ENCODE results near the gene SOS1.

DNA sequence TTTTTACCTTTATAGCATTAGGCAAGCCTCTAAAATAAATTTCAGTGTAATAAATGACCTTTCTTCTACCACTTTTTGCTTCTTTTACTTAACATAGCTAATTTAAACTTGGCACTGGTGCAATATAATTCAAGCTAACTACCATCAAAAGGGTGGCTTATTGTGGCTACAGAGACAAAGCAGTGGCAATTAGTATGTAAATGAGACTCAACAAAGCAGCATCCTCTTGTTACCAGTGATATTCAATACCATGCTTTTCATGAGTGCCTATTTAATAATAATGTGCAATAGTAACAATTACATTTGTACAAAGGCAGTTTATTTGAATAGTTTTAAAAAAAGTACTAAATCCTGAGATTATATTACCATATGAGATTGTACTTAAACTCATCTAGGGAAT, 93.4 kb downstream of the SOS1 start:
- TF ChIP-seq SP1 (CRISPR knock-in tag; conservative IDR thresholded peaks at IDR 0.05) (no peak), ESRRA (CRISPR knock-in tag; IDR thresholded peaks at IDR 0.05; ENCODE audit: borderline replicate concordance) (no peak), JAZF1 (CRISPR knock-in tag; IDR thresholded peaks at IDR 0.05) (no peak), SMAD3 (CRISPR knock-in tag; IDR thresholded peaks at IDR 0.05; ENCODE audit: borderline replicate concordance) (no peak), ELF4 (CRISPR knock-in tag; IDR thresholded peaks at IDR 0.05; ENCODE audit: low read depth) (no peak), TEAD4 (CRISPR knock-in tag; IDR thresholded peaks at IDR 0.05) (no peak)
- TF ChIP-seq, protein P1, sequence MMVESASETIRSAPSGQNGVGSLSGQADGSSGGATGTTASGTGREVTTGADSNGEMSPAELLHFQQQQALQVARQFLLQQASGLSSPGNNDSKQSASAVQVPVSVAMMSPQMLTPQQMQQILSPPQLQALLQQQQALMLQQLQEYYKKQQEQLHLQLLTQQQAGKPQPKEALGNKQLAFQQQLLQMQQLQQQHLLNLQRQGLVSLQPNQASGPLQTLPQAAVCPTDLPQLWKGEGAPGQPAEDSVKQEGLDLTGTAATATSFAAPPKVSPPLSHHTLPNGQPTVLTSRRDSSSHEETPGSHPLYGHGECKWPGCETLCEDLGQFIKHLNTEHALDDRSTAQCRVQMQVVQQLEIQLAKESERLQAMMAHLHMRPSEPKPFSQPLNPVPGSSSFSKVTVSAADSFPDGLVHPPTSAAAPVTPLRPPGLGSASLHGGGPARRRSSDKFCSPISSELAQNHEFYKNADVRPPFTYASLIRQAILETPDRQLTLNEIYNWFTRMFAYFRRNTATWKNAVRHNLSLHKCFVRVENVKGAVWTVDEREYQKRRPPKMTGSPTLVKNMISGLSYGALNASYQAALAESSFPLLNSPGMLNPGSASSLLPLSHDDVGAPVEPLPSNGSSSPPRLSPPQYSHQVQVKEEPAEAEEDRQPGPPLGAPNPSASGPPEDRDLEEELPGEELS (CRISPR knock-in tag; IDR thresholded peaks at IDR 0.05) = no peak
- TF ChIP-seq, protein P2, sequence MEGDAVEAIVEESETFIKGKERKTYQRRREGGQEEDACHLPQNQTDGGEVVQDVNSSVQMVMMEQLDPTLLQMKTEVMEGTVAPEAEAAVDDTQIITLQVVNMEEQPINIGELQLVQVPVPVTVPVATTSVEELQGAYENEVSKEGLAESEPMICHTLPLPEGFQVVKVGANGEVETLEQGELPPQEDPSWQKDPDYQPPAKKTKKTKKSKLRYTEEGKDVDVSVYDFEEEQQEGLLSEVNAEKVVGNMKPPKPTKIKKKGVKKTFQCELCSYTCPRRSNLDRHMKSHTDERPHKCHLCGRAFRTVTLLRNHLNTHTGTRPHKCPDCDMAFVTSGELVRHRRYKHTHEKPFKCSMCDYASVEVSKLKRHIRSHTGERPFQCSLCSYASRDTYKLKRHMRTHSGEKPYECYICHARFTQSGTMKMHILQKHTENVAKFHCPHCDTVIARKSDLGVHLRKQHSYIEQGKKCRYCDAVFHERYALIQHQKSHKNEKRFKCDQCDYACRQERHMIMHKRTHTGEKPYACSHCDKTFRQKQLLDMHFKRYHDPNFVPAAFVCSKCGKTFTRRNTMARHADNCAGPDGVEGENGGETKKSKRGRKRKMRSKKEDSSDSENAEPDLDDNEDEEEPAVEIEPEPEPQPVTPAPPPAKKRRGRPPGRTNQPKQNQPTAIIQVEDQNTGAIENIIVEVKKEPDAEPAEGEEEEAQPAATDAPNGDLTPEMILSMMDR (IDR thresholded peaks at IDR 0.05) = no peak
- TF ChIP-seq, protein P3, sequence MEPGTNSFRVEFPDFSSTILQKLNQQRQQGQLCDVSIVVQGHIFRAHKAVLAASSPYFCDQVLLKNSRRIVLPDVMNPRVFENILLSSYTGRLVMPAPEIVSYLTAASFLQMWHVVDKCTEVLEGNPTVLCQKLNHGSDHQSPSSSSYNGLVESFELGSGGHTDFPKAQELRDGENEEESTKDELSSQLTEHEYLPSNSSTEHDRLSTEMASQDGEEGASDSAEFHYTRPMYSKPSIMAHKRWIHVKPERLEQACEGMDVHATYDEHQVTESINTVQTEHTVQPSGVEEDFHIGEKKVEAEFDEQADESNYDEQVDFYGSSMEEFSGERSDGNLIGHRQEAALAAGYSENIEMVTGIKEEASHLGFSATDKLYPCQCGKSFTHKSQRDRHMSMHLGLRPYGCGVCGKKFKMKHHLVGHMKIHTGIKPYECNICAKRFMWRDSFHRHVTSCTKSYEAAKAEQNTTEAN (CRISPR knock-in tag; IDR thresholded peaks at IDR 0.05) = no peak
- TF ChIP-seq, protein P4, sequence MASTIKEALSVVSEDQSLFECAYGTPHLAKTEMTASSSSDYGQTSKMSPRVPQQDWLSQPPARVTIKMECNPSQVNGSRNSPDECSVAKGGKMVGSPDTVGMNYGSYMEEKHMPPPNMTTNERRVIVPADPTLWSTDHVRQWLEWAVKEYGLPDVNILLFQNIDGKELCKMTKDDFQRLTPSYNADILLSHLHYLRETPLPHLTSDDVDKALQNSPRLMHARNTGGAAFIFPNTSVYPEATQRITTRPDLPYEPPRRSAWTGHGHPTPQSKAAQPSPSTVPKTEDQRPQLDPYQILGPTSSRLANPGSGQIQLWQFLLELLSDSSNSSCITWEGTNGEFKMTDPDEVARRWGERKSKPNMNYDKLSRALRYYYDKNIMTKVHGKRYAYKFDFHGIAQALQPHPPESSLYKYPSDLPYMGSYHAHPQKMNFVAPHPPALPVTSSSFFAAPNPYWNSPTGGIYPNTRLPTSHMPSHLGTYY (CRISPR knock-in tag; IDR thresholded peaks at IDR 0.05) = no peak
- TF ChIP-seq, protein P5, sequence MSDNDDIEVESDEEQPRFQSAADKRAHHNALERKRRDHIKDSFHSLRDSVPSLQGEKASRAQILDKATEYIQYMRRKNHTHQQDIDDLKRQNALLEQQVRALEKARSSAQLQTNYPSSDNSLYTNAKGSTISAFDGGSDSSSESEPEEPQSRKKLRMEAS (CRISPR knock-in tag; IDR thresholded peaks at IDR 0.05) = no peak
- TF ChIP-seq, protein P6, sequence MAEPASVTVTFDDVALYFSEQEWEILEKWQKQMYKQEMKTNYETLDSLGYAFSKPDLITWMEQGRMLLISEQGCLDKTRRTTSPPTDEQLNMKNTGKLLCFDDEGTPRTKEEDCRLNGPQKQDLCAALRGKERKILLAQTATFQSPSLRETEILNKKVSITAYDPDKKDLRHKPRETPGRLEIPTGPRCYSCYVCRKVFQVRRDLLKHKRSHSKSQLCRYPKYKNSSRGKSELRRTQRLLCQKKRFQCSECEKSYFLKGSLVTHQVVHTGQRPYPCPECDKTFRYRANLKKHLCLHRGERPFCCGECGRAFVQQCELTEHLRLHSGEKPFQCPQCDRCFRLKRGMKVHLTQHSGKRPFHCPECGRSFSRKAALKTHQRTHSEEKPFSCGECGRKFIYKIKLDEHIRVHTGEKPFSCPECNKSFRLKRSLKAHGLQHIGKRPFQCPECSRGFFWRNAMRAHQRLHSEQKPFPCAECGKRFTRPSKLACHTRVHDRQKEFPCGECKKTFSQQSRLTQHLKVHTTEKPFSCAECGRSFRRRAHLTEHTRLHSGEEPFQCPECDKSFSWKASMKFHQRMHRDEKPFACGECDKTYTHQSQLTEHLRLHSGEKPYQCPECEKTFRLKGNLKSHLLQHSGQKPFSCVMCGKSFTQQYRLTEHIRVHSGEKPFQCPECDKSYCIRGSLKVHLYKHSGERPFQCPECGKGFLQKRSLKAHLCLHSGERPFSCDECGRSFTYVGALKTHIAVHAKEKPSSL (CRISPR knock-in tag; conservative IDR thresholded peaks at IDR 0.05) = no peak

Data from WTC11 (cell line).